Effector memory CD8-positive, alpha-beta T cell (primary cell): ENCODE measurements around the gene C20orf173.
A peak's percentile ranks its signal among the peaks of the same experiment; 100 is the strongest.

ENCODE experiments used
- ATAC-seq: fragments of 150-1000 bp; cut with Tn5 transposase; replicated peaks from 2 replicates; pipeline ENCODE4 v1.10.0; 2021; ENCODE audit warnings: mild to moderate bottlenecking, moderate library complexity
- DNase-seq, 3 experiments: peaks; one replicate each; pipeline ENCODE4 v3.0.0; 2021
- H3K27ac Mint-ChIP-seq, 2 donors: one replicate each; pipeline ENCODE4 v1.8.0; 2022; ENCODE audit warnings: mild to moderate bottlenecking in 2 of 2, mixed read lengths in 2 of 2, moderate library complexity in 2 of 2
- H3K27me3 Mint-ChIP-seq, 2 donors: one replicate each; pipeline ENCODE4 v1.8.0; 2022; ENCODE audit warnings: mixed read lengths in 2 of 2
- H3K36me3 Mint-ChIP-seq: one replicate; pipeline ENCODE4 v1.8.0; 2022; ENCODE audit warnings: mild to moderate bottlenecking, moderate library complexity, mixed read lengths; ENCODE audit not compliant: insufficient read depth
- H3K4me1 Mint-ChIP-seq, 2 donors: one replicate each; pipeline ENCODE4 v1.8.0; 2022; ENCODE audit warnings: low read depth in 2 of 2, mixed read lengths in 2 of 2
- H3K4me3 Mint-ChIP-seq, 2 donors: one replicate each; pipeline ENCODE4 v1.8.0; 2022; ENCODE audit warnings: mild to moderate bottlenecking in 2 of 2, mixed read lengths in 2 of 2, moderate library complexity in 2 of 2
- H3K9me3 Mint-ChIP-seq, 2 donors: one replicate each; pipeline ENCODE4 v1.8.0; 2022; ENCODE audit warnings: mixed read lengths in 2 of 2

C20orf173 gene

DNA sequence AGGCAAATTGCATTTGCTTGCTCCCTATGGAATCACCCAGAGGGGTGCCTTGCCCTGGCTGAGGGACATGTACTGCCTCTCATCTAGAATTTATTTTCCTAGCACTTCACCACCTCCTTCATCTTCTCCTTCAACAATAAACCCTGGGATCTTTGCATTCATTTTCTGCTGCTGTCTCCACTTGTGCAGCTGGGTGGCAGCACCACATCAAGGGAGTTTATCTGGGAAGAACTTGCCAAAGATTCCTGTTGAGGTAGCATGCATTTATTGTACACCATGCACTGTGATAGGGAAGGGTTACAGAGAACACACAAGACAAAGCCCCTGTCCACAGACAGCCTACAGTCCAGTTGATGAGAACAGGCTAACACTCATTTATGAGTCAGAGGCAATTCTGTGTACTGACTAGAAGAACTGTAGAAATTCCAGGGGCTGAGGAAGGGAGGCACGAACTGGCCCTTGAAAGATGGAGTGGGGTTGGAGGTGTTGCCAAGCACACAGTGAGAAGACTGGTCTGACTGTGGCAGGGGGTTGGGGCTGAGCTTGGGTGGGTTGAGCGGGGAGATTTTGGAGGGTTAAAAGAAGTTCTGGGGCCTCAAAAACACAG, 17.5 kb downstream of the C20orf173 start:
- H3K27ac Mint-ChIP-seq = peak overlapping the region; percentile 22 to 90
- peaks cover 4 to 7% of the 10 kb centered on the region in 2 donors for H3K4me1 Mint-ChIP-seq
- no peaks in the 10 kb centered on the region for H3K9me3 Mint-ChIP-seq
- no peaks in the 10 kb centered on the region for H3K27me3 Mint-ChIP-seq
- no peak overlapping the region for H3K4me3 Mint-ChIP-seq
- ATAC-seq = no peak
- peaks cover 48% of the 10 kb centered on the region for H3K36me3 Mint-ChIP-seq
- no peak for DNase-seq

GRCh38 chr20:35510951-35511735, 18.3 kb downstream of the C20orf173 start:
- no peaks in the 10 kb centered on the region for H3K9me3 Mint-ChIP-seq
- peaks cover 51% of the 10 kb centered on the region for H3K36me3 Mint-ChIP-seq
- peaks cover 6 to 10% of the 10 kb centered on the region in 2 donors for H3K4me1 Mint-ChIP-seq
- H3K27ac Mint-ChIP-seq = peak overlapping the region in 1 of 2 donors; percentile 90
- DNase-seq (no peak), ATAC-seq (no peak)
- no peaks in the 10 kb centered on the region for H3K27me3 Mint-ChIP-seq
- H3K4me3 Mint-ChIP-seq = no peak overlapping the region

DNA sequence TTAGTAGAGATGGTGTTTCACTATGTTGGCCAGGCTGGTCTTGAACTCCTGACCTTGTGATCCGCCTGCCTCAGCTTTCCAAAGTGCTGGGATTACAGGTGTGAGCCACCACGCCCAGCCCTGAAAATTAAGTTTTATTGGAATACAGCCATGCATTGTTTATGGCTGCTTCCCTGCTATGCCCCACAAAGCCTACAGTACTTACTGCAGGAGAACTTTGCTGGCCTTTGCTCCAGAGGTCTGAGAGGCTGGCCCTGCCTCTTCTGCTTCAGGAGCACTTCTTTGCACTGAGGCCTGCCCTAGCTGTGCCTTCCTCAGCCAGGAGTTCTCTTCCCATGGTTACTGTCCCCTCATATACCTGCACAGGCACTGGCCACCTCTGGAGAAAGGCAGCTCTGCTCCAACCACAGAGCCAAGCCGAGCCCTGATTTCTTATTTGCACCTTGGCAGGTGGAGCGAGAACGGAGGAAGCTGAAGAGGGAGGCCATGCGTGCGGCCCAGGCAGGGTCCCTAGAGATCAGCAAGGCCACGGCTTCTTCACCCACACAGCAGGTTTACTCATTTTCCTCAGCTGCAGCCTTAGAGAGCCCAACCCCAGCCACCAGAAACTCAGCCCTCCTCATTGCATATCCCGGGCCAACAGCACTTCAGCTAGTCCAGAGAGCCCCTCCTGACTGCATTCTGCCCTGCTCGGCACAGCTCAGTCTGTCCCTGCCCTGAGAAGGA, 20.8 kb downstream of the C20orf173 start:
- Mint-ChIP-seq H3K4me1 (peaks cover 25 to 31% of the 10 kb centered on the region in 2 donors), H3K4me3 (no peak overlapping the region), H3K27me3 (no peaks in the 10 kb centered on the region), H3K36me3 (peaks cover 62% of the 10 kb centered on the region), H3K9me3 (no peaks in the 10 kb centered on the region), H3K27ac (peak overlapping the region in 1 of 2 donors; percentile 38)
- ATAC-seq = no peak
- no peak for DNase-seq

DNA sequence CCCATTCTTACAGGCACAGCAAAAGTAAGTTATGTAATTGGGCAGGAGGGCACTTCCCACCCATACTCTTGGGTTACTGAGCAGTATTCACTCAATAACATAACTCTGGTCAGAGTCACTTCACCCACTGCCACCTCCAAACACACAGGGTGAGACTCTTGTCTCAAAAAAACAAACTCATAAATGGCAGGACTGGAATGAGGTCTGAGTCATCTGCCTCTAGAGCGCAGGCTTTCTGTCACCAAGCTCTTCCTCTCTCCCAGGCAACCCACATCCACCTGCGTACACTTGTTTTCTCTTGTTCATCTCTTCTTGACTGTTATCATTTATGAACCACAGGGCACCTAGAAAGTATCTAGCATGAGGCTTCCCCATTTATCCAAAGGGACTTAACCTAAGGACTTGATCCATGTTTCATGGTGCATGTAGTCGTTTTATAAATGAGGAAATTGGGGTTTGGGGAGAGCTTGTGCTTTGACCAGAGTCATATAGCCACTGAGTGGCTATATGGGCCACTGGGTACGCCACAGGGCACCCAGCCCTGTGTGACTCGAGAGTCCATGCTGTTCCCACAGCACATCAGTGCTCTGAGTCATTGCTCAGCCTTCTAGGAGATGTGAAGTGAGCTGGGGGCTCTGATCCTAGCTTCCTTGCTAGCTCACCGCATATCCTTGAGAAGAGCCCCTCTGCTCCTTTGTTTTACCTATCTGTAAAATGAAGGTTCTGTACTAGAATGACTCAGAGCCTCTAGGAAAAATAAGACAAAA, 22.4 kb downstream of the C20orf173 start:
- Mint-ChIP-seq H3K27me3 (no peaks in the 10 kb centered on the region), H3K36me3 (peaks cover 64% of the 10 kb centered on the region), H3K27ac (peak overlapping the region; percentile 76 to 89), H3K9me3 (no peaks in the 10 kb centered on the region), H3K4me1 (peaks cover 38 to 42% of the 10 kb centered on the region in 2 donors), H3K4me3 (no peak overlapping the region)
- no peak for DNase-seq
- no peak for ATAC-seq

DNA sequence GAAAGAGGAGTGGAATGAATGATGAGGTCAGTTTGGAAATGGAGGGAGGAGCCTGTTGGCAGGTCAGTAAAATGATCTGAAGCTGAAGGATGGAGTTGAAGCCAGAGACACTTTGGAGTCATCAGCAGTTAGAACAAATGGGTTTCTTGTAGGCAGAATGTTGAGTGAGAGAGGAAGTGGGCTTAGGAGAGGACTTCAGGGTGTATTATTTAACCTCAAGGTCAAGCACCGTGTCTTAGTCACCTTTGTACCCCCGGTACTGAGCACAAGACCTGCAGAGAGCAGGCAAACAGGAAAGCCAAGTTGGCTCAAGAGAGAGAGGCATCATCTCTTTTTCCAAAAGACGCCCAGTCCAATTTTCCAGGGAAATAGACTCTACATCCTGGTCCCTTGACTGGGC, 23.3 kb downstream of the C20orf173 start:
- Mint-ChIP-seq H3K36me3 (peaks cover 64% of the 10 kb centered on the region), H3K4me3 (peak overlapping the region in 1 of 2 donors; percentile 39), H3K27me3 (no peaks in the 10 kb centered on the region), H3K9me3 (no peaks in the 10 kb centered on the region), H3K4me1 (peaks cover 38 to 44% of the 10 kb centered on the region in 2 donors), H3K27ac (peak overlapping the region; percentile 76 to 89)
- no peak for ATAC-seq
- DNase-seq = no peak

- H3K27me3 Mint-ChIP-seq = no peaks in the 10 kb centered on the region
- DNase-seq (no peak), ATAC-seq (no peak)
- no peaks in the 10 kb centered on the region for H3K9me3 Mint-ChIP-seq
- peak overlapping the region in 1 of 2 donors; percentile 76 for H3K27ac Mint-ChIP-seq
- H3K4me1 Mint-ChIP-seq = peaks cover 38 to 45% of the 10 kb centered on the region in 2 donors
- H3K4me3 Mint-ChIP-seq = no peak overlapping the region
- H3K36me3 Mint-ChIP-seq = peaks cover 69% of the 10 kb centered on the region
Observed at GRCh38 chr20:35504751-35505150, 24.7 kb downstream of the C20orf173 start.

GRCh38 chr20:35503841-35504561, 25.5 kb downstream of the C20orf173 start:
- peak overlapping the region; percentile 76 to 85 for H3K27ac Mint-ChIP-seq
- ATAC-seq (no peak), DNase-seq (no peak)
- H3K27me3 Mint-ChIP-seq = no peaks in the 10 kb centered on the region
- H3K4me3 Mint-ChIP-seq = no peak overlapping the region
- H3K9me3 Mint-ChIP-seq = no peaks in the 10 kb centered on the region
- H3K4me1 Mint-ChIP-seq = peaks cover 41 to 50% of the 10 kb centered on the region in 2 donors
- peaks cover 77% of the 10 kb centered on the region for H3K36me3 Mint-ChIP-seq

DNA sequence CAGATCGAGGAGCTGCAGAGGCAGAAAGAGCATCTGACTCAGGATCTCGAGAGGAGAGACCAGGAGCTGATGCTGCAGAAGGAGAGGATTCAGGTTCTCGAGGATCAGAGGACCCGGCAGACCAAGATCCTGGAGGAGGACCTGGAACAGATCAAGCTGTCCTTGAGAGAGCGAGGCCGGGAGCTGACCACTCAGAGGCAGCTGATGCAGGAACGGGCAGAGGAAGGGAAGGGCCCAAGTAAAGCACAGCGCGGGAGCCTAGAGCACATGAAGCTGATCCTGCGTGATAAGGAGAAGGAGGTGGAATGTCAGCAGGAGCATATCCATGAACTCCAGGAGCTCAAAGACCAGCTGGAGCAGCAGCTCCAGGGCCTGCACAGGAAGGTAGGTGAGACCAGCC, 26.2 kb downstream of the C20orf173 start:
- Mint-ChIP-seq H3K4me1 (peaks cover 41 to 50% of the 10 kb centered on the region in 2 donors), H3K27ac (peak overlapping the region; percentile 76 to 85), H3K4me3 (no peak overlapping the region), H3K36me3 (peaks cover 82% of the 10 kb centered on the region), H3K27me3 (no peaks in the 10 kb centered on the region), H3K9me3 (no peaks in the 10 kb centered on the region)
- no peak for ATAC-seq
- no peak for DNase-seq

GRCh38 chr20:35502352-35502751, 27.1 kb downstream of the C20orf173 start:
- ATAC-seq (peak; percentile 14), DNase-seq (no peak)
- H3K27ac Mint-ChIP-seq = peak overlapping the region; percentile 76 to 85
- no peaks in the 10 kb centered on the region for H3K27me3 Mint-ChIP-seq
- H3K4me1 Mint-ChIP-seq = peaks cover 41 to 48% of the 10 kb centered on the region in 2 donors
- no peaks in the 10 kb centered on the region for H3K9me3 Mint-ChIP-seq
- peaks cover 82% of the 10 kb centered on the region for H3K36me3 Mint-ChIP-seq
- no peak overlapping the region for H3K4me3 Mint-ChIP-seq

GRCh38 chr20:35499271-35499670, 30.2 kb downstream of the C20orf173 start:
- DNase-seq (no peak), ATAC-seq (no peak)
- no peak overlapping the region for H3K4me3 Mint-ChIP-seq
- H3K4me1 Mint-ChIP-seq = peaks cover 32 to 33% of the 10 kb centered on the region in 2 donors
- H3K36me3 Mint-ChIP-seq = peaks cover 94% of the 10 kb centered on the region
- peak overlapping the region in 1 of 2 donors; percentile 4 for H3K27ac Mint-ChIP-seq
- H3K27me3 Mint-ChIP-seq = no peaks in the 10 kb centered on the region
- no peaks in the 10 kb centered on the region for H3K9me3 Mint-ChIP-seq

- H3K9me3 Mint-ChIP-seq = no peaks in the 10 kb centered on the region
- peaks cover 85% of the 10 kb centered on the region for H3K36me3 Mint-ChIP-seq
- peak overlapping the region in 1 of 2 donors; percentile 75 for H3K27ac Mint-ChIP-seq
- no peak overlapping the region for H3K4me3 Mint-ChIP-seq
- no peaks in the 10 kb centered on the region for H3K27me3 Mint-ChIP-seq
- ATAC-seq = no peak
- no peak for DNase-seq
- H3K4me1 Mint-ChIP-seq = peaks cover 22 to 32% of the 10 kb centered on the region in 2 donors
Observed at GRCh38 chr20:35497780-35498189, 31.7 kb downstream of the C20orf173 start.

DNA sequence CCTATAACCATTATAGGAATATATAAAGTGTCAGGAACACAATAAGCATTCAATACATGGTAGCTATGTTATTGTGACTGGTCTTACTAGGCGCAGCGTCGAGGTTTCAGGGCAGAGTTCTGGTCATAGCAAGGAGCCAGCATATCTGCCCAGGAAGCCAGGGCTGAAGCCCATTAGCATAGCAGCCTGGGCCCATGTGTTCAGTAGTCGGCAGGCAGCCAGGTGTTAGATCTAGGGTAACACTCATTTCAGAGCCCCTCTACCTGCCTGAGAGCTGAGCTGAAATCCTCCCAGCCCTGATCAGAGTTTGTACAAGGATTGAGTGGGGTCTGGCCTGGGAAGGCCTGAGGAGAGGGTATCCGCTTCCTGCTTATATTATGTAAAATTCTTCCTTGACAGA, 32.1 kb downstream of the C20orf173 start:
- H3K4me3 Mint-ChIP-seq = no peak overlapping the region
- H3K27me3 Mint-ChIP-seq = no peaks in the 10 kb centered on the region
- peaks cover 86% of the 10 kb centered on the region for H3K36me3 Mint-ChIP-seq
- no peak for ATAC-seq
- peaks cover 23 to 36% of the 10 kb centered on the region in 2 donors for H3K4me1 Mint-ChIP-seq
- H3K9me3 Mint-ChIP-seq = no peaks in the 10 kb centered on the region
- no peak for DNase-seq
- peak overlapping the region in 1 of 2 donors; percentile 75 for H3K27ac Mint-ChIP-seq
